Measurements from ENCODE around the gene SYT11.
A peak's percentile ranks its signal among the peaks of the same experiment; 100 is the strongest.
"Not testable (repeated sequence)": the region's sequence is repeated elsewhere in the genome, so short reads cannot be mapped to it uniquely, and the experiment has no call there.

The SYT11 gene

DNA sequence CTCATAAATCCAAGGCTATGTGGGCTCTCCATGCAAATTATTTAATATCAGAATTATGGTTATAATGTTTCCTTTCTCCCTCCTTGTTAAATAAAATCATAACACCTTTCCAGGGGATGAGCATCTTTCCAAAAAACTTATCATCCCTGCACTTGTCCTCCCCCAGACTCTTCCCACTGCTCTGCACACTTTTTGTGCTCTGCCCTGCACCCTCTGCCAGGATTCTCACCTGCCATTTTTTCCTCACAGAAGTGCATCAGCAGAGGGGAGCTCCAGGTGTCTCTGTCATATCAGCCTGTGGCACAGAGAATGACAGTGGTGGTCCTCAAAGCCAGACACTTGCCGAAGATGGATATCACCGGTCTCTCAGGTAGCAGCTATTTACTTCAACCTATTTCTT, 20.9 kb downstream of the SYT11 start:
- Mint-ChIP-seq H3K4me1 (ENCODE audit: low read depth) (no peaks in the 10 kb centered on the region), H3K4me3 (no peak overlapping the region), H3K27ac (no peak overlapping the region), H3K9me3 (no peaks in the 10 kb centered on the region), H3K27me3 (no peaks in the 10 kb centered on the region), H3K36me3 (ENCODE audit: low read depth) (peaks cover 14% of the 10 kb centered on the region)
- intact Hi-C loops (cut with micrococcal nuclease), result no loop called here

- Mint-ChIP-seq H3K4me3 (no peak overlapping the region), H3K27ac (no peak overlapping the region), H3K27me3 (no peaks in the 10 kb centered on the region), H3K4me1 (ENCODE audit: low read depth) (no peaks in the 10 kb centered on the region), H3K36me3 (ENCODE audit: low read depth) (peaks cover 14% of the 10 kb centered on the region), H3K9me3 (no peaks in the 10 kb centered on the region)
- intact Hi-C loops (cut with micrococcal nuclease), result no loop called here
Measured at GRCh38 chr1:155880950-155881349, 21.6 kb downstream of the SYT11 start.

DNA sequence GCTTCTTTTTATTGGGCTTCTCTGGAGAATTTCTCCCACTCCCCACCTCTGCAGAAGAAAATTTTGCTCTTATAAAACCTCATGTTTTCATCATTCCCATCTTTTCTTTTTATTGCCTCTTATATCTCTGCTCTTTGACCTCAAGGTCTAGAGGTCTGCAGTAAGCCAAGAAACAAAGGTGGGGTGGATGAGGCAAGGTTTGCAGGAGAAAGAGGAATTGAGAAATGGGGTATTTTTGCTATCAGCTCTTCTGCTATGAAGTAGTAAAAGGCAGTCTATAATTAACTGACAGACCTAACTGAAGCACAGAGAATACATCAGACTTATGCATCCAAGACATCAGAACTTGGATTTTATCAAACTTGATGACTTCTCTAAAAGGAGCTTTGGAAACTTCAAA, 22.9 kb downstream of the SYT11 start:
- Mint-ChIP-seq H3K36me3 (ENCODE audit: low read depth) (peaks cover 14% of the 10 kb centered on the region), H3K4me1 (ENCODE audit: low read depth) (no peaks in the 10 kb centered on the region), H3K27me3 (no peaks in the 10 kb centered on the region), H3K9me3 (no peaks in the 10 kb centered on the region), H3K27ac (no peak overlapping the region), H3K4me3 (no peak overlapping the region)
- intact Hi-C loops (cut with micrococcal nuclease), result no loop called here

- Mint-ChIP-seq H3K27me3 (no peaks in the 10 kb centered on the region), H3K9me3 (no peaks in the 10 kb centered on the region), H3K4me3 (no peak overlapping the region), H3K36me3 (ENCODE audit: low read depth) (peaks cover 14% of the 10 kb centered on the region), H3K27ac (no peak overlapping the region), H3K4me1 (ENCODE audit: low read depth) (no peaks in the 10 kb centered on the region)
- intact Hi-C loops (cut with micrococcal nuclease), result no loop called here
Measured at GRCh38 chr1:155882766-155883165, 23.4 kb downstream of the SYT11 start.

- Mint-ChIP-seq H3K36me3 (ENCODE audit: low read depth) (peaks cover 14% of the 10 kb centered on the region), H3K9me3 (no peaks in the 10 kb centered on the region), H3K4me1 (ENCODE audit: low read depth) (no peaks in the 10 kb centered on the region), H3K4me3 (no peak overlapping the region), H3K27me3 (no peaks in the 10 kb centered on the region), H3K27ac (no peak overlapping the region)
- intact Hi-C loops (cut with micrococcal nuclease), result no loop called here
Measured at GRCh38 chr1:155884031-155884960, 24.9 kb downstream of the SYT11 start.

GRCh38 chr1:155884982-155885381, 25.6 kb downstream of the SYT11 start:
- Mint-ChIP-seq H3K9me3 (no peaks in the 10 kb centered on the region), H3K27me3 (no peaks in the 10 kb centered on the region), H3K4me1 (ENCODE audit: low read depth) (no peaks in the 10 kb centered on the region), H3K36me3 (ENCODE audit: low read depth) (peaks cover 14% of the 10 kb centered on the region), H3K4me3 (no peak overlapping the region), H3K27ac (no peak overlapping the region)
- intact Hi-C loops (cut with micrococcal nuclease), result no loop called here

- no peaks in the 10 kb centered on the region for H3K9me3 Mint-ChIP-seq
- intact Hi-C loops (cut with micrococcal nuclease), result no loop called here
- no peaks in the 10 kb centered on the region for H3K27me3 Mint-ChIP-seq
- no peaks in the 10 kb centered on the region for H3K36me3 Mint-ChIP-seq (ENCODE audit: low read depth)
- H3K4me1 Mint-ChIP-seq (ENCODE audit: low read depth), result peaks cover 6% of the 10 kb centered on the region
- no peak overlapping the region for H3K27ac Mint-ChIP-seq
- H3K4me3 Mint-ChIP-seq, result no peak overlapping the region
Measured at GRCh38 chr1:155888481-155888880, 29.1 kb downstream of the SYT11 start.

- H3K4me3 Mint-ChIP-seq, result no peak overlapping the region
- H3K36me3 Mint-ChIP-seq (ENCODE audit: low read depth), result no peaks in the 10 kb centered on the region
Measured at GRCh38 chr1:155889566-155889965, 30.2 kb downstream of the SYT11 start.

DNA sequence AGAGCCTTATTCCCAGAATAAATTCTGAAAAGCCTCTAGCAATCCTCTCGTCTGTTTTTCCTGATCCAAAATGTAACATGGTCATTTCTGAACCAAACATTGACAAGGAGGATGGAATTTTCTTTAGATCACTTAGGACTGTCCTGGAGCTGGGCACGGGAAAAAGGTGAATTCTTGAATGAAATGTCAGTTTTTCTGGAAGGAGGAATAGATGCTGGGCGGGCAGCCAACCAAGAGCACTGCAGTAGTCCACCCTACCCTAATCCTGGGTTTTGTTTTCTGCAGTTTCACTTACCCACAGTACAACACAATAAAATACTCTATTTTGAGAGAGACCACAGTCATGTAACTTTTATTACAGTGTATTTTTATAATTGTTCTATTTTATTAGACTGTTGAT, 30.9 kb downstream of the SYT11 start:
- H3K4me3 Mint-ChIP-seq, result no peak overlapping the region
- intact Hi-C loops (cut with micrococcal nuclease), result no loop called here
- H3K36me3 Mint-ChIP-seq (ENCODE audit: low read depth), result peaks cover under 1% of the 10 kb centered on the region
- no peaks in the 10 kb centered on the region for H3K9me3 Mint-ChIP-seq
- H3K27me3 Mint-ChIP-seq, result no peaks in the 10 kb centered on the region
- H3K27ac Mint-ChIP-seq, result no peak overlapping the region
- H3K4me1 Mint-ChIP-seq (ENCODE audit: low read depth), result peaks cover 11% of the 10 kb centered on the region

More at GRCh38 chr1:155889566-155889965, 30.2 kb downstream of the SYT11 start:
- H3K27me3 Mint-ChIP-seq, result no peaks in the 10 kb centered on the region
- intact Hi-C loops (cut with micrococcal nuclease), result no loop called here
- H3K9me3 Mint-ChIP-seq, result no peaks in the 10 kb centered on the region
- no peak overlapping the region for H3K27ac Mint-ChIP-seq
- peaks cover 11% of the 10 kb centered on the region for H3K4me1 Mint-ChIP-seq (ENCODE audit: low read depth)

GRCh38 chr1:155892796-155893195, 33.4 kb downstream of the SYT11 start:
- Mint-ChIP-seq H3K27ac (peak overlapping the region; percentile 40), H3K4me3 (no peak overlapping the region)
- intact Hi-C loops (cut with micrococcal nuclease), result no loop called here

DNA sequence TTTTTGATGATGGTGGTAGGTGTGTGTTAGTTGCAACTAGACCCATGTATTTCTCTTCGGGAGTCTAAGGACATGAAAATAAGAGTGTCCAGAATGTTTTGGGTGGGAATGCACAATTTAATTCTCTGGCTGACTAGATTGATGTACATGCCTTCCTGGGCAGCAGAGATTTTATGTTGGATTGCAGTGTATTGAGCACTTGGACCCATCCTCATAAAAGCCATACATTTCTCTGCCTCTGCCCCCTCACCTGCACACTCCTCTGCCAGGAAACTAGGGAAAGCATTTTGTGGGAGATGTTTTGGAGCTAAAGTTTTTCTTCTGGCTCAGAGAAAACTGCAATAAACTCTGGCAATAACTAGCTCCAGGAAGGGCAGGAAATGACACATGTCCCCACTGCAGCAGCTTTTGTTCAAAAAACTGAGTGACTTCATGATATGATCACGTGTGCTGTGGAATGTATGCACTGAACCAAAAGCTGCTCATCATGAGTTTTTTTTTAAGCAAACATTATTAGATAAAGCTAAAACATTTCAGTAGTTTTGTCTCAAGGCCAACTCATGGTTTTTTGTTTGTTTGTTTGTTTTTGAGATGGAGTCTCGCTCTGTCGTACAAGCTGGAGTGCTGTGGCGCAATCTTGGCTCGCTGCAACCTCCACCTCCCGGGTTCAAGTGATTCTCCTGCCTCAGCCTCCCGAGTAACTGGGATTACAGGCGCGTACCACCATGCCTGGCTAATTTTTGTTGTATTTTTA, 34.2 kb downstream of the SYT11 start:
- H3K27ac Mint-ChIP-seq, result peak overlapping the region; percentile 40
- H3K4me3 Mint-ChIP-seq, result peak overlapping the region; percentile 9

More at GRCh38 chr1:155892796-155893195, 33.4 kb downstream of the SYT11 start:
- Mint-ChIP-seq H3K9me3 (no peaks in the 10 kb centered on the region), H3K36me3 (ENCODE audit: low read depth) (peaks cover 26% of the 10 kb centered on the region), H3K4me1 (ENCODE audit: low read depth) (peaks cover 11% of the 10 kb centered on the region), H3K27me3 (no peaks in the 10 kb centered on the region)

DNA sequence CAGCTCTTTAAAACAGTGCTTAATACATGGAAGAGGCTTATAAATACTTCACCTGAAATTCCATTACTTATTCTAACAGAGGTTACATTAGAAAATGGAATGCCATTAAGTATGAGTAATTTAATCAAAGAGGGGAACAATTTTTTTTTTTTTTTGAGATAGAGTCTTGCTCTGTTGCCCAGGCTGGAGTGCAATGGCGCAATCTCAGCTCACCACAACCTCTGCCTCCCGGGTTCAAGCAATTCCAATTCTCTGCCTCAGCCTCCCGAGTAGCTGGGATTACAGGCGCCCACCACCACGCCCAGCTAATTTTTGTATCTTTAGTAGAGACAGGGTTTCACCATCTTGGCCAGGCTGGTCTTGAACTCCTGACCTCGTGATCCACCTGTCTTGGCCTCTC, 36.2 kb downstream of the SYT11 start:
- H3K9me3 Mint-ChIP-seq; H3K27me3 Mint-ChIP-seq; H3K27ac Mint-ChIP-seq; H3K4me3 Mint-ChIP-seq; intact Hi-C loops (cut with micrococcal nuclease): not testable (repeated sequence)
- Mint-ChIP-seq H3K4me1 (ENCODE audit: low read depth) (peaks cover 17% of the 10 kb centered on the region), H3K36me3 (ENCODE audit: low read depth) (peaks cover 52% of the 10 kb centered on the region)

More for the DNA sequence above, 34.2 kb downstream of the SYT11 start:
- intact Hi-C loops (cut with micrococcal nuclease), result no loop called here
- no peaks in the 10 kb centered on the region for H3K27me3 Mint-ChIP-seq
- H3K4me1 Mint-ChIP-seq (ENCODE audit: low read depth), result peaks cover 11% of the 10 kb centered on the region
- no peaks in the 10 kb centered on the region for H3K9me3 Mint-ChIP-seq
- peaks cover 31% of the 10 kb centered on the region for H3K36me3 Mint-ChIP-seq (ENCODE audit: low read depth)

- peaks cover 17% of the 10 kb centered on the region for H3K4me1 Mint-ChIP-seq (ENCODE audit: low read depth)
- H3K4me3 Mint-ChIP-seq; H3K9me3 Mint-ChIP-seq; H3K27me3 Mint-ChIP-seq; intact Hi-C loops (cut with micrococcal nuclease); H3K27ac Mint-ChIP-seq: not testable (repeated sequence)
- peaks cover 60% of the 10 kb centered on the region for H3K36me3 Mint-ChIP-seq (ENCODE audit: low read depth)
Measured at GRCh38 chr1:155896476-155896875, 37.1 kb downstream of the SYT11 start.

DNA sequence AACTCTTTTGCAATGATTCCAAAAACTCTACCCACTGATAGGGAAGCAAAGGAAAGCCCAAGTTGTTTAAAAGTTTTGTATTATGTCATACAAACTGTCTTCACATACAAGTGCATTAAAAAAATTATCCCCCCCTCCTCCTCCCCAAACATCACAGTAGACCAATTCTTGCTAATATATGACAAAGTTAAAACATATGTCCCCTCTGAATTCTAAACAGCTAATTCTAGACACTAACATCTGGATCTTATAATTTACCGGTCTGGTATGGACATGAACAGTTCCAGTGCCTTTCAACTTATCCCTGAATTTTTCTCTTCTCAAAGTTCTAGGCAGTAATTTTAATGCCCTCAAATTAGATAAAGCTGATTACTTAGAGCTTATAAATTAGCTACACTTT, 38.4 kb downstream of the SYT11 start:
- Mint-ChIP-seq H3K36me3 (ENCODE audit: low read depth) (peaks cover 71% of the 10 kb centered on the region), H3K27ac (no peak overlapping the region), H3K4me1 (ENCODE audit: low read depth) (peaks cover 17% of the 10 kb centered on the region), H3K9me3 (no peaks in the 10 kb centered on the region), H3K27me3 (no peaks in the 10 kb centered on the region), H3K4me3 (no peak overlapping the region)
- intact Hi-C loops (cut with micrococcal nuclease), result no loop called here
